ENCODE measurements around the gene SPATA24.

DNA sequence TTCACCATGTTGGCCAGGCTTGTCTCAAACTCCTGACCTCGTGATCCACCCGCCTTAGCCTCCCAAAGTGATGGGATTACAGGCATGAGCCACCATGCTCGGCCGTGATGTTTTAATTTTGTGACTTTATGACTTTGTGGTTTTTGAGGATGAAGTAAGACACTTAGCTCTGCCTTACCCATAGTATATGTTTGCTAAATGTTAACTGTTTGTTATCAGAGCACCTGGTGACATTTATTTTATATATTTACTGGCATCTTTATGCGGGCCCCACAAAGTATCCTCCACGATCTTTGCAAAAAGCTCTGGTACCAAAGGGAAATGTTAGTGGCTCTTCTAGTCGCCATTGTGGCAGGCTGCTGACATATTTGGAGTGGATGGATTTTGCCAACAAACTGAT is 27.5 kb downstream of the SPATA24 start:
- TF ChIP-seq ZBTB7A (IDR thresholded peaks at IDR 0.05; ENCODE audit: low read depth): no peak
- TF ChIP-seq, protein P1, sequence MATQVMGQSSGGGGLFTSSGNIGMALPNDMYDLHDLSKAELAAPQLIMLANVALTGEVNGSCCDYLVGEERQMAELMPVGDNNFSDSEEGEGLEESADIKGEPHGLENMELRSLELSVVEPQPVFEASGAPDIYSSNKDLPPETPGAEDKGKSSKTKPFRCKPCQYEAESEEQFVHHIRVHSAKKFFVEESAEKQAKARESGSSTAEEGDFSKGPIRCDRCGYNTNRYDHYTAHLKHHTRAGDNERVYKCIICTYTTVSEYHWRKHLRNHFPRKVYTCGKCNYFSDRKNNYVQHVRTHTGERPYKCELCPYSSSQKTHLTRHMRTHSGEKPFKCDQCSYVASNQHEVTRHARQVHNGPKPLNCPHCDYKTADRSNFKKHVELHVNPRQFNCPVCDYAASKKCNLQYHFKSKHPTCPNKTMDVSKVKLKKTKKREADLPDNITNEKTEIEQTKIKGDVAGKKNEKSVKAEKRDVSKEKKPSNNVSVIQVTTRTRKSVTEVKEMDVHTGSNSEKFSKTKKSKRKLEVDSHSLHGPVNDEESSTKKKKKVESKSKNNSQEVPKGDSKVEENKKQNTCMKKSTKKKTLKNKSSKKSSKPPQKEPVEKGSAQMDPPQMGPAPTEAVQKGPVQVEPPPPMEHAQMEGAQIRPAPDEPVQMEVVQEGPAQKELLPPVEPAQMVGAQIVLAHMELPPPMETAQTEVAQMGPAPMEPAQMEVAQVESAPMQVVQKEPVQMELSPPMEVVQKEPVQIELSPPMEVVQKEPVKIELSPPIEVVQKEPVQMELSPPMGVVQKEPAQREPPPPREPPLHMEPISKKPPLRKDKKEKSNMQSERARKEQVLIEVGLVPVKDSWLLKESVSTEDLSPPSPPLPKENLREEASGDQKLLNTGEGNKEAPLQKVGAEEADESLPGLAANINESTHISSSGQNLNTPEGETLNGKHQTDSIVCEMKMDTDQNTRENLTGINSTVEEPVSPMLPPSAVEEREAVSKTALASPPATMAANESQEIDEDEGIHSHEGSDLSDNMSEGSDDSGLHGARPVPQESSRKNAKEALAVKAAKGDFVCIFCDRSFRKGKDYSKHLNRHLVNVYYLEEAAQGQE (IDR thresholded peaks at IDR 0.05; ENCODE audit: low read depth): no peak
- no peak for TF ChIP-seq EP300 (IDR thresholded peaks at IDR 0.05; ENCODE audit: borderline replicate concordance)
- TF ChIP-seq MAX (IDR thresholded peaks at IDR 0.05): no peak
- no peak for TF ChIP-seq TEAD4 (IDR thresholded peaks at IDR 0.05)
- TF ChIP-seq TAF1 (IDR thresholded peaks at IDR 0.05; ENCODE audit: low read depth): no peak
- no peak for TF ChIP-seq YY1 (IDR thresholded peaks at IDR 0.05; ENCODE audit: low read depth)
- TF ChIP-seq EGR1 (IDR thresholded peaks at IDR 0.05): no peak
- no peak for TF ChIP-seq RAD21 (IDR thresholded peaks at IDR 0.05; ENCODE audit: low read depth)
- TF ChIP-seq NFIC (IDR thresholded peaks at IDR 0.05): no peak
- no peak for TF ChIP-seq CREB1 (IDR thresholded peaks at IDR 0.05; ENCODE audit: low read depth)
- TF ChIP-seq CEBPB (IDR thresholded peaks at IDR 0.05): no peak
- no peak for TF ChIP-seq TCF12 (IDR thresholded peaks at IDR 0.05; ENCODE audit: low read depth)
- no peak for TF ChIP-seq FOXM1 (IDR thresholded peaks at IDR 0.05; ENCODE audit: borderline replicate concordance, low read depth)

Data from Ishikawa (cell line).